K562 (cell line): Measurements from ENCODE around the gene PDLIM7. TPM values are rescaled to one million over a fixed set of nuclear protein-coding genes. Genes with fewer than 3 reads are reported as not detected.

Experiments
- BRD9 ChIP-seq: fragments of 450-650 bp; IDR thresholded peaks from 2 replicates; pipeline ENCODE4 v1.6.1; 2018; ENCODE audit warnings: low read depth; ENCODE audit not compliant: partially characterized antibody
- CREB3L1 ChIP-seq: fragments of 450-650 bp; IDR thresholded peaks from 2 replicates; pipeline ENCODE4 v1.6.1; 2014; ENCODE audit warnings: low read depth, mild to moderate bottlenecking, moderate library complexity, borderline replicate concordance
- ESRRB ChIP-seq: fragments of 250-450 bp; sonication (Bioruptor Pico); IDR thresholded peaks from 2 replicates; pipeline ENCODE4 v1.5.0; 2020; ENCODE audit warnings: mild to moderate bottlenecking, moderate library complexity, borderline replicate concordance
- ETV5 ChIP-seq: sonication (generic); formaldehyde crosslinking; IDR thresholded peaks from 2 replicates; pipeline ENCODE4 v1.4.0; 2020; ENCODE audit warnings: low read depth, mild to moderate bottlenecking, missing genetic modification reagents
- HBP1 ChIP-seq: fragments of 450-650 bp; formaldehyde crosslinking; IDR thresholded peaks from 2 replicates; pipeline ENCODE4 v1.4.0; 2022; ENCODE audit warnings: missing genetic modification characterization
- KLF1 ChIP-seq: fragments of 450-650 bp; IDR thresholded peaks from 2 replicates; pipeline ENCODE4 v1.6.1; 2016; ENCODE audit warnings: missing genetic modification characterization, missing compliant biosample characterization
- MED1 ChIP-seq: sonication (generic); formaldehyde crosslinking; IDR thresholded peaks from 2 replicates; pipeline ENCODE4 v1.8.1; 2023; ENCODE audit warnings: missing genetic modification reagents, borderline replicate concordance
- MITF ChIP-seq: IDR thresholded peaks from 2 replicates; pipeline ENCODE4 v1.6.1; 2014; ENCODE audit warnings: antibody characterized with exemption
- NRF1 ChIP-seq, 2 experiments: fragments of 450-650 bp; IDR thresholded peaks in 1 of 2; conservative IDR thresholded peaks in 1 of 2; 2 replicates each; pipeline ENCODE4 v1.6.1; 2014; ENCODE audit warnings: mild to moderate bottlenecking in 2 of 2
- PHF20 ChIP-seq: fragments of 450-650 bp; IDR thresholded peaks from 2 replicates; pipeline ENCODE4 v1.6.1; 2018; ENCODE audit not compliant: partially characterized antibody
- PYGO2 ChIP-seq: fragments of 450-650 bp; IDR thresholded peaks from 2 replicates; pipeline ENCODE4 v1.6.1; 2016; ENCODE audit warnings: mild to moderate bottlenecking, missing genetic modification characterization, moderate library complexity, missing compliant biosample characterization
- SAFB ChIP-seq: fragments of 200-400 bp; formaldehyde crosslinking; IDR thresholded peaks from 2 replicates; pipeline ENCODE4 v1.6.1; 2017; ENCODE audit warnings: low read depth, low read length, borderline replicate concordance
- SMARCC2 ChIP-seq: fragments of 450-650 bp; IDR thresholded peaks from 2 replicates; pipeline ENCODE4 v1.6.1; 2017; ENCODE audit warnings: antibody characterized with exemption, moderate library complexity, mild to moderate bottlenecking, low read depth
- USF1 ChIP-seq: sonication (generic); formaldehyde crosslinking; IDR thresholded peaks from 2 replicates; pipeline ENCODE4 v1.9.0; 2022; ENCODE audit warnings: mild to moderate bottlenecking, missing genetic modification reagents
- ZFP36 ChIP-seq: fragments of 150-350 bp; IDR thresholded peaks from 2 replicates; pipeline ENCODE4 v1.6.1; 2018; ENCODE audit warnings: low read length, low read depth; ENCODE audit not compliant: partially characterized antibody
- ZKSCAN8 ChIP-seq: fragments of 200-800 bp; sonication (Bioruptor generic); IDR thresholded peaks from 2 replicates; pipeline ENCODE4 v1.6.1; 2016; ENCODE audit warnings: missing genetic modification characterization, missing compliant biosample characterization
- ZNF282 ChIP-seq: sonication (generic); formaldehyde crosslinking; IDR thresholded peaks from 2 replicates; pipeline ENCODE4 v1.8.1; 2023; ENCODE audit warnings: missing genetic modification reagents
- ZNF584 ChIP-seq: fragments of 200-800 bp; sonication (Bioruptor generic); IDR thresholded peaks from 2 replicates; pipeline ENCODE4 v1.6.1; 2016; ENCODE audit warnings: low read depth, mild to moderate bottlenecking, missing genetic modification characterization, missing compliant biosample characterization
- ZNF592 ChIP-seq: fragments of 450-650 bp; IDR thresholded peaks from 2 replicates; pipeline ENCODE4 v1.6.1; 2017; ENCODE audit warnings: antibody characterized with exemption, mild to moderate bottlenecking
- polyA plus RNA-seq, 8 experiments: library from polyadenylated mRNA; depleted of rRNA in 4 of 8; stranded (reverse) in 5 of 8; unstranded in 3 of 8; fragments of >200 nt; fragmentation: Nextera tagmentation in 2 of 8; fragmentation: Illumina TruSeq in 1 of 8; extraction: Ambion mirVana in 2 of 8; extraction: Trizol in 1 of 8; gene quantifications; 2 replicates each; pipeline versions ENCODE4 v1.2.1 to v1.2.3, GENCODE V29; 2011 to 2014; ENCODE audit warnings: inconsistent platforms in 1 of 8, missing spikeins in 1 of 8
- total RNA-seq, 7 experiments: library from RNA; depleted of rRNA in 6 of 7; stranded (reverse); fragments of >200 nt in 6 of 7; fragmentation: Illumina TruSeq in 2 of 7; extraction: Trizol in 2 of 7; gene quantifications; 2 replicates each; pipeline versions ENCODE4 v1.2.1 to v1.2.3, GENCODE V29; 2011 to 2021; ENCODE audit warnings: low replicate concordance in 1 of 7

Gene PDLIM7
- total and polyA plus RNA-seq, 9 of the 15 experiments (the other 6 are each of a cell fraction or from before 2014, with no cell fraction given), result 2.1 to 124 (median 32.6) TPM

- TF ChIP-seq ZNF592 (peak; percentile 57), ZFP36 (no peak), ZNF584 (CRISPR knock-in tag) (no peak; the same call in 1 of the 2 replicates), KLF1 (peak; percentile 73), PHF20 (peak; percentile 32), BRD9 (no peak), PYGO2 (tag) (no peak), CREB3L1 (peak; percentile 55; the same call in 1 of the 2 replicates), MED1 (0 out of 2 replicates have a peak, but pooled peaks have one; percentile 44), HBP1 (CRISPR knock-in tag) (no peak), SAFB (no peak), ETV5 (CRISPR knock-in tag) (peak; percentile 99), NRF1 (conservative IDR thresholded peaks at IDR 0.05 in 1 of 2, IDR thresholded peaks at IDR 0.05 in 1 of 2) (peak; percentile 92 to 93), ZNF282 (CRISPR knock-in tag) (peak; percentile 98), USF1 (CRISPR knock-in tag) (peak; percentile 76), MITF (0 out of 2 replicates have a peak, but pooled peaks have one; percentile 55), ESRRB (CRISPR knock-in tag) (no peak), ZKSCAN8 (no peak), SMARCC2 (no peak)
Observed at GRCh38 chr5:177455036-177455660, 42.3 kb downstream of the PDLIM7 start (continued).
